Cardiac muscle cell (in vitro differentiated cells and primary cell): ENCODE data around the gene CORO1A. TPM values are rescaled to one million over a fixed set of nuclear protein-coding genes. Genes with fewer than 3 reads are reported as not detected.
"Not testable (repeated sequence)": the region's sequence is repeated elsewhere in the genome, so short reads cannot be mapped to it uniquely, and the experiment has no call there.

Experiments
- DNase-seq, 2 donors: peaks; one replicate each; pipeline versions ENCODE4 v3.0.0 to v3.0.0-alpha.2; 2010 to 2017; ENCODE audit warnings: low read depth in 1 of 2, low spot score in 1 of 2
- H3K27ac ChIP-seq: fragments of 200-600 bp; sonication (generic); 2 replicates; pipeline ENCODE4 v1.5.1; 2016
- H3K27me3 ChIP-seq: fragments of 200-600 bp; sonication (generic); 2 replicates; pipeline ENCODE4 v1.6.0; 2016; ENCODE audit warnings: control low read depth
- H3K36me3 ChIP-seq: fragments of 200-600 bp; sonication (generic); 2 replicates; pipeline ENCODE4 v1.5.1; 2016; ENCODE audit warnings: control low read depth
- H3K4me1 ChIP-seq: fragments of 200-600 bp; sonication (generic); 2 replicates; pipeline ENCODE4 v1.8.1; 2017; ENCODE audit warnings: low read depth, mild to moderate bottlenecking, mixed run types
- H3K4me3 ChIP-seq: fragments of 200-600 bp; sonication (generic); 2 replicates; pipeline ENCODE4 v1.5.1; 2016; ENCODE audit warnings: mild to moderate bottlenecking
- H3K9me3 ChIP-seq: fragments of 200-600 bp; sonication (generic); 2 replicates; pipeline ENCODE4 v1.5.1; 2017; ENCODE audit warnings: low read depth, mild to moderate bottlenecking, control low read depth
- CTCF ChIP-seq: IDR thresholded peaks from 2 replicates; pipeline ENCODE4 v1.5.1; 2012; ENCODE audit warnings: low read depth, mild to moderate bottlenecking, low read length
- polyA plus RNA-seq: library from polyadenylated mRNA; unstranded; fragments of >200 nt; fragmentation: Nextera tagmentation; extraction: Ambion mirVana; gene quantifications from 2 replicates; pipeline ENCODE4 v1.2.1, GENCODE V29; 2016
- total RNA-seq: library from RNA; depleted of rRNA; stranded (reverse); fragments of >200 nt; gene quantifications from 2 replicates; pipeline ENCODE4 v1.2.3, GENCODE V29; 2016

Gene CORO1A
- total and polyA plus RNA-seq, 2 experiments from 2014 or later = 0.92 to 3.4 TPM

- no peak overlapping the region for H3K27ac ChIP-seq
- H3K4me1 ChIP-seq = no peaks in the 10 kb centered on the region
- H3K27me3 ChIP-seq = no peaks in the 10 kb centered on the region
- H3K36me3 ChIP-seq = no peaks in the 10 kb centered on the region
- no peak for TF ChIP-seq CTCF
- DNase-seq = no peak
- H3K4me3 ChIP-seq = no peak overlapping the region
- no peaks in the 10 kb centered on the region for H3K9me3 ChIP-seq
These were observed 2.5 kb downstream of the CORO1A start for GRCh38 chr16:30185683-30186421.

GRCh38 chr16:30186444-30186781 is 3.0 kb downstream of the CORO1A start:
- H3K4me3 ChIP-seq = no peak overlapping the region
- H3K4me1 ChIP-seq = no peaks in the 10 kb centered on the region
- no peak overlapping the region for H3K27ac ChIP-seq
- no peaks in the 10 kb centered on the region for H3K9me3 ChIP-seq
- no peaks in the 10 kb centered on the region for H3K36me3 ChIP-seq
- TF ChIP-seq CTCF = no peak
- H3K27me3 ChIP-seq = no peaks in the 10 kb centered on the region
- DNase-seq = no peak

GRCh38 chr16:30186782-30187555 is 3.6 kb downstream of the CORO1A start:
- Histone ChIP-seq H3K9me3 (no peaks in the 10 kb centered on the region), H3K27ac (no peak overlapping the region), H3K4me3 (no peak overlapping the region), H3K27me3 (no peaks in the 10 kb centered on the region), H3K36me3 (no peaks in the 10 kb centered on the region), H3K4me1 (no peaks in the 10 kb centered on the region)
- TF ChIP-seq CTCF = peak; percentile 73
- peak; percentile 51 to 76 for DNase-seq

GRCh38 chr16:30187556-30187865 is 4.1 kb downstream of the CORO1A start:
- DNase-seq = no peak
- no peak for TF ChIP-seq CTCF

GRCh38 chr16:30187971-30188561 is 4.7 kb downstream of the CORO1A start:
- Histone ChIP-seq H3K4me1 (no peaks in the 10 kb centered on the region), H3K4me3 (no peak overlapping the region), H3K27ac (no peak overlapping the region), H3K27me3 (no peaks in the 10 kb centered on the region), H3K36me3 (no peaks in the 10 kb centered on the region), H3K9me3 (no peaks in the 10 kb centered on the region)
- no peak for TF ChIP-seq CTCF
- DNase-seq = no peak

More at GRCh38 chr16:30187556-30187865, 4.1 kb downstream of the CORO1A start:
- Histone ChIP-seq H3K36me3 (no peaks in the 10 kb centered on the region), H3K27me3 (no peaks in the 10 kb centered on the region), H3K9me3 (no peaks in the 10 kb centered on the region), H3K27ac (no peak overlapping the region), H3K4me3 (no peak overlapping the region), H3K4me1 (no peaks in the 10 kb centered on the region)

- not testable (repeated sequence) for DNase-seq, H3K4me3 ChIP-seq, H3K36me3 ChIP-seq, H3K9me3 ChIP-seq, H3K27ac ChIP-seq, H3K27me3 ChIP-seq, H3K4me1 ChIP-seq
These were observed 7.8 kb downstream of the CORO1A start for GRCh38 chr16:30191158-30191557.

GRCh38 chr16:30193098-30193497 is 9.7 kb downstream of the CORO1A start:
- not testable (repeated sequence) for H3K27me3 ChIP-seq, H3K4me3 ChIP-seq, H3K27ac ChIP-seq, DNase-seq, H3K9me3 ChIP-seq, H3K4me1 ChIP-seq, H3K36me3 ChIP-seq

GRCh38 chr16:30193615-30194014 is 10.2 kb downstream of the CORO1A start, which contains the start of the genes BOLA2B and SLX1A:
Gene BOLA2B, minus strand, starts transcription at chr16:30193666. Its CDS starts 71 bp downstream, at chr16:30193595.
Gene SLX1A, plus strand, starts transcription at chr16:30193875. Its CDS starts 210 bp downstream, at chr16:30194085.
- peak within 1 kb of the TSS; percentile 21 for H3K4me3 ChIP-seq
- H3K27me3 ChIP-seq, H3K9me3 ChIP-seq, H3K36me3 ChIP-seq, H3K4me1 ChIP-seq, DNase-seq, H3K27ac ChIP-seq: not testable (repeated sequence)
